Adrenal gland (tissue), 5 donors: Measurements from ENCODE around the gene CDC6.

Source experiments
- CTCF ChIP-seq, 6 experiments: fragments of 450-650 bp in 4 of 6; fragments of 200-600 bp in 2 of 6; sonication (generic) in 1 of 6; IDR thresholded peaks; 1 replicate in 5 of 6; 2 replicates in 1 of 6; pipeline versions ENCODE4 v1.5.1 to v1.8.0; 2016 to 2021; ENCODE audit warnings: antibody characterized with exemption in 6 of 6, mild to moderate bottlenecking in 2 of 6, moderate library complexity in 1 of 6
- POLR2A ChIP-seq, 2 donors: fragments of 450-650 bp; IDR thresholded peaks; one replicate each; pipeline ENCODE4 v1.6.1; 2017; ENCODE audit warnings: antibody characterized with exemption in 2 of 2, mild to moderate bottlenecking in 2 of 2, moderate library complexity in 1 of 2
- donor health status: DM: no; HTN: no; CAD: no.

GRCh38 chr17:40251576-40251975 lies 36.1 kb upstream of the CDC6 start:
- TF ChIP-seq POLR2A (IDR thresholded peaks at IDR 0.05) = no peak
- TF ChIP-seq CTCF (IDR thresholded peaks at IDR 0.05) = no peak
